OCI-LY1 (cell line): ENCODE measurements around the gene GPT2.

Source experiments
- H2AFZ ChIP-seq: fragments of 200-600 bp; sonication (generic), shearing (Covaris generic); 2 replicates; pipeline ENCODE4 v1.6.0; 2014; ENCODE audit warnings: antibody characterized with exemption, mild to moderate bottlenecking, low read length
- H3F3A ChIP-seq: fragments of 200-600 bp; sonication (generic), shearing (Covaris generic); 2 replicates; pipeline ENCODE4 v1.6.0; 2014; ENCODE audit warnings: mild to moderate bottlenecking, antibody characterized with exemption, low read length, moderate library complexity; ENCODE audit not compliant: insufficient read depth
- H3K27ac ChIP-seq: fragments of 200-600 bp; sonication (generic); 2 replicates; pipeline ENCODE4 v1.5.1; 2014; ENCODE audit warnings: low read length, mixed run types, mild to moderate bottlenecking, low read depth; ENCODE audit not compliant: poor library complexity, severe bottlenecking
- H3K27me3 ChIP-seq: fragments of 200-600 bp; sonication (generic); 2 replicates; pipeline ENCODE4 v1.6.0; 2014; ENCODE audit warnings: antibody characterized with exemption, mild to moderate bottlenecking, low read length, moderate library complexity; ENCODE audit not compliant: insufficient read depth
- H3K36me3 ChIP-seq: fragments of 200-600 bp; sonication (generic); 2 replicates; pipeline ENCODE4 v1.6.1; 2014; ENCODE audit warnings: mild to moderate bottlenecking, antibody characterized with exemption, low read length, moderate library complexity, mixed read lengths; ENCODE audit not compliant: insufficient read depth
- H3K4me1 ChIP-seq: fragments of 200-600 bp; sonication (generic); 2 replicates; pipeline ENCODE4 v1.5.1; 2014; ENCODE audit warnings: mild to moderate bottlenecking, low read length, moderate library complexity; ENCODE audit not compliant: insufficient read depth, severe bottlenecking
- H3K4me2 ChIP-seq: fragments of 200-600 bp; sonication (generic), shearing (Covaris generic); 2 replicates; pipeline ENCODE4 v1.6.1; 2014; ENCODE audit warnings: low read length
- H3K4me3 ChIP-seq: fragments of 200-600 bp; sonication (generic); 2 replicates; pipeline ENCODE4 v1.5.1; 2014; ENCODE audit warnings: low read length, low read depth, mild to moderate bottlenecking, mixed read lengths; ENCODE audit not compliant: poor library complexity, severe bottlenecking
- H3K79me2 ChIP-seq: fragments of 200-600 bp; shearing (Covaris generic); 2 replicates; pipeline ENCODE4 v1.6.1; 2016; ENCODE audit warnings: mixed run types, low read length, mixed read lengths; ENCODE audit not compliant: insufficient read depth
- H3K9ac ChIP-seq: fragments of 200-600 bp; sonication (generic), shearing (Covaris generic); 2 replicates; pipeline ENCODE4 v1.6.1; 2014; ENCODE audit warnings: mild to moderate bottlenecking, low read length, mixed read lengths
- H3K9me2 ChIP-seq: fragments of 200-600 bp; sonication (generic), shearing (Covaris generic); 2 replicates; pipeline ENCODE4 v1.6.1; 2014; ENCODE audit warnings: low read depth, mild to moderate bottlenecking, low read length, mixed read lengths
- H3K9me3 ChIP-seq: fragments of 200-600 bp; shearing (Covaris generic); 2 replicates; pipeline ENCODE4 v1.6.1; 2014; ENCODE audit warnings: low read length, mixed read lengths
- H4K20me1 ChIP-seq: fragments of 200-600 bp; sonication (generic), shearing (Covaris generic); 2 replicates; pipeline ENCODE4 v1.6.0; 2016; ENCODE audit warnings: mild to moderate bottlenecking, low read length; ENCODE audit not compliant: insufficient read depth
- CTCF ChIP-seq: fragments of 200-600 bp; sonication (generic), shearing (Covaris generic); IDR thresholded peaks from 2 replicates; pipeline ENCODE4 v1.5.1; 2017; ENCODE audit warnings: mild to moderate bottlenecking, antibody characterized with exemption, low read length, moderate library complexity, mixed read lengths
- EZH2 ChIP-seq: fragments of 200-600 bp; sonication (generic), shearing (Covaris generic); IDR thresholded peaks from 2 replicates; pipeline ENCODE4 v1.8.0; 2017; ENCODE audit warnings: borderline replicate concordance, mixed run types, mild to moderate bottlenecking, antibody characterized with exemption, low read length, moderate library complexity, mixed read lengths

The GPT2 gene

DNA sequence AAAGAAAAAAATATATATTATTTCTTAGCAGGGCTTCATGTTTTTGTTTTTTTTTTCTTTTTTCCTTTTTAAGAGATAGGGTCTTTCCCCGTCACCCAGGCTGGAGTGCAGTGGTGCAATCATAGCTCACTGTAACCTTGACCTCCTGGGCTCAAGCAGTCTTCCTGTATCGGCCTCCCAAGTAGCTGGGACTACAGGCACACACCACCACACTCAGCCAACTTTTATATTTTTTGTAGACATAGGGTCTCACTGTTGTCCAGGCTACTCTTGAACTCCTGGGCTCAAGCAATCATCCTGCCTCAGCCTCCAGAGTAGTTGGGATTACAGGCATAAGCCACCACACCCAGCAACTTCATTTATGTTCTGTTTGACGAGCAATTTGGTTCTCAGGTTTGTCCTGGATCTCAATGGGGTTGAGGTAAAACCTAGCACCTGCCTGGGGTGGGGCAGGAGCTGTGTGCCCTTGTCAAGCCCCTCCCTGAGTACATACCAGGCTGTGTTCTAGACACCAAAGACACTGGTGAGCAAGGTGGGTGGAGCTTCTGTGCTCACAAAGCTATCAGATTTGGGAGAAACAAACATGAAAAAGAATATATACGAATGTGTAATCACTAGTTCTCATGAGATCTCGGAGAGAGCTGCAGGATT is 19.2 kb downstream of the GPT2 start:
- no peaks in the 10 kb centered on the region for H4K20me1 ChIP-seq
- peaks cover 46% of the 10 kb centered on the region for H3K36me3 ChIP-seq

GRCh38 chr16:46904471-46904870 is 20.3 kb downstream of the GPT2 start:
- TF ChIP-seq EZH2 (no peak), CTCF (no peak)
- no peaks in the 10 kb centered on the region for H3K9me3 ChIP-seq
- H3K9ac ChIP-seq, result no peak overlapping the region
- H3K27ac ChIP-seq, result no peak overlapping the region
- H3K36me3 ChIP-seq, result peaks cover 48% of the 10 kb centered on the region
- no peaks in the 10 kb centered on the region for H4K20me1 ChIP-seq
- no peak overlapping the region for H2AFZ ChIP-seq
- no peaks in the 10 kb centered on the region for H3F3A ChIP-seq
- no peak overlapping the region for H3K4me3 ChIP-seq
- no peaks in the 10 kb centered on the region for H3K79me2 ChIP-seq
- H3K27me3 ChIP-seq, result no peaks in the 10 kb centered on the region
- H3K4me1 ChIP-seq, result peaks cover 3% of the 10 kb centered on the region
- no peak overlapping the region for H3K4me2 ChIP-seq
- no peaks in the 10 kb centered on the region for H3K9me2 ChIP-seq

More for the DNA sequence above, 19.2 kb downstream of the GPT2 start:
- Histone ChIP-seq H3K27me3 (no peaks in the 10 kb centered on the region), H3K4me1 (no peaks in the 10 kb centered on the region), H3K9me2 (no peaks in the 10 kb centered on the region), H3K4me3 (no peak overlapping the region), H3K79me2 (no peaks in the 10 kb centered on the region), H3K27ac (no peak overlapping the region), H3K9me3 (no peaks in the 10 kb centered on the region), H2AFZ (no peak overlapping the region), H3K9ac (no peak overlapping the region), H3K4me2 (no peak overlapping the region), H3F3A (no peaks in the 10 kb centered on the region)
- no peak for TF ChIP-seq EZH2
- TF ChIP-seq CTCF, result no peak

- no peak overlapping the region for H3K9ac ChIP-seq
- no peaks in the 10 kb centered on the region for H3K9me2 ChIP-seq
- no peaks in the 10 kb centered on the region for H3K27me3 ChIP-seq
- no peak overlapping the region for H2AFZ ChIP-seq
- no peak overlapping the region for H3K4me3 ChIP-seq
- no peaks in the 10 kb centered on the region for H3K79me2 ChIP-seq
- no peak for TF ChIP-seq CTCF
- TF ChIP-seq EZH2, result no peak
- peaks cover 41% of the 10 kb centered on the region for H3K36me3 ChIP-seq
- no peaks in the 10 kb centered on the region for H4K20me1 ChIP-seq
- no peak overlapping the region for H3K4me2 ChIP-seq
- H3K9me3 ChIP-seq, result no peaks in the 10 kb centered on the region
- peaks cover 23% of the 10 kb centered on the region for H3K4me1 ChIP-seq
- H3K27ac ChIP-seq, result no peak overlapping the region
- H3F3A ChIP-seq, result 0 out of 2 replicates have a peak, but pooled peaks cover 7% of the 10 kb centered on the region
Measured at GRCh38 chr16:46906360-46907060, 22.3 kb downstream of the GPT2 start.
